ENCODE measurements around the gene NIN. TPM values are rescaled to one million over a fixed set of nuclear protein-coding genes. Genes with fewer than 3 reads are reported as not detected.

Gene NIN
- total RNA-seq, 1 donor from 2014 or later = 36.1 TPM

Other genes starting within 250 kb of the NIN start
- 21.5 and 36.4 TPM in 2 replicates for gene SAV1, start 162.9 kb downstream of the NIN start, total RNA-seq
- not detected in 2 replicates for gene ABHD12B, start 40.9 kb upstream of the NIN start, total RNA-seq
- gene PYGL, start 113.3 kb upstream of the NIN start, total RNA-seq = 75.7 and 134 TPM in 2 replicates

All from pulmonary artery endothelial cell (primary cell).